ENCODE results near the gene GOLT1B.

DNA sequence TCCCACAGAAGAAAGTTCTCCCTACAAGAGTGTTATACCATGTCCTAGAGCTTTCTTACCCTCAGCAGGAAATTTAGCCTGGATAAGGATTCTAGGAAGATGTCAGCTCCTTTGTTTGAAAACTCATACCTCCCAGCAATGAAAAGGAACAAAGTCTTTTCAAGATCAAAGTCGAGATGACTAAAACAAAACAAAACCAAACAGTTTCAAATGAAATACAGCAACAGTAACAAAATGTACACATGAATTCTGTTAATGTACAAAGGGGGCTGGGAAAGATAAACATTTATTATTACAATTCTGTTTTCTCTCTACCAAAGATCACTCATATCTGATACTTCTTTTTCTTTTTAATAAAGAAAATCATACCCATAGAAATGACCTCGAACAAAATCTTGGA is 61.3 kb downstream of the GOLT1B start:
- TF ChIP-seq POLR2AphosphoS5 (IDR thresholded peaks at IDR 0.05; ENCODE audit: low read depth, low read length) (no peak), GABPA (IDR thresholded peaks at IDR 0.05; ENCODE audit: low read depth) (no peak)
